Caki2 (cell line): ENCODE data around the gene GNAT1. TPM values are rescaled to one million over a fixed set of nuclear protein-coding genes. Genes with fewer than 3 reads are reported as not detected.
"Not testable (repeated sequence)": the region's sequence is repeated elsewhere in the genome, so short reads cannot be mapped to it uniquely, and the experiment has no call there.

Experiments used
- DNase-seq: peaks from one replicate; pipeline ENCODE4 v3.0.0-alpha.2; 2015; ENCODE audit warnings: low read depth
- in situ Hi-C: cut with HindIII; loops from 2 replicates; pipeline ENCODE4 v1.10.0; 2016; ENCODE audit warnings: low sequenced_read_pairs, low pct_unique_long_range_greater_than_20kb, mixed read lengths
- total RNA-seq: library from RNA; depleted of rRNA; stranded (reverse); fragments of >200 nt; shearing (Covaris generic); gene quantifications from 2 replicates; pipeline ENCODE4 v1.2.3, GENCODE V29; 2014; ENCODE audit warnings: low replicate concordance

GNAT1 gene
- total RNA-seq, 1 experiment from 2014 or later: not detected

GRCh38 chr3:50228184-50228763 lies 36.9 kb downstream of the GNAT1 start:
- DNase-seq, in situ Hi-C loops: not testable (repeated sequence)

DNA sequence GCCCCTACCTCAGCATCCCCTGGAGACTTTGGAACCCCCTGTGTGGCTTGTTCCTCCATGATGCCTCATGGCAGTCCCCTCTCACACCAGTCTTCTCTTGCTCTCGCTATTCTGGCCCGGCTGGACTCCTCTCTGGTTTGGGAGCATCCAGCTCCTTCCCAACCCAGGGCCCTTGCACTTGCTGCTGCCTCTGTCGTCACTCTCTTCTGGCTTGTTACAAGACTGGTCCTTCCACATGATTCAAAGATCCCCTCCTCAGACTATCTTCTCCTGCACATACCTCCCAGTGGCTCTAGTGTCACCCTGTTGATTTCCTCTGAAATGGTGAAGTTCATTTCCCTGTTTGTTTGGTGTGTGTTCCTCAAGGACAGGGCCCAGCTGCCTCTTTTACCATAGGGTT lies 38.1 kb downstream of the GNAT1 start:
- in situ Hi-C loops: no loop called here
- no peak for DNase-seq

DNA sequence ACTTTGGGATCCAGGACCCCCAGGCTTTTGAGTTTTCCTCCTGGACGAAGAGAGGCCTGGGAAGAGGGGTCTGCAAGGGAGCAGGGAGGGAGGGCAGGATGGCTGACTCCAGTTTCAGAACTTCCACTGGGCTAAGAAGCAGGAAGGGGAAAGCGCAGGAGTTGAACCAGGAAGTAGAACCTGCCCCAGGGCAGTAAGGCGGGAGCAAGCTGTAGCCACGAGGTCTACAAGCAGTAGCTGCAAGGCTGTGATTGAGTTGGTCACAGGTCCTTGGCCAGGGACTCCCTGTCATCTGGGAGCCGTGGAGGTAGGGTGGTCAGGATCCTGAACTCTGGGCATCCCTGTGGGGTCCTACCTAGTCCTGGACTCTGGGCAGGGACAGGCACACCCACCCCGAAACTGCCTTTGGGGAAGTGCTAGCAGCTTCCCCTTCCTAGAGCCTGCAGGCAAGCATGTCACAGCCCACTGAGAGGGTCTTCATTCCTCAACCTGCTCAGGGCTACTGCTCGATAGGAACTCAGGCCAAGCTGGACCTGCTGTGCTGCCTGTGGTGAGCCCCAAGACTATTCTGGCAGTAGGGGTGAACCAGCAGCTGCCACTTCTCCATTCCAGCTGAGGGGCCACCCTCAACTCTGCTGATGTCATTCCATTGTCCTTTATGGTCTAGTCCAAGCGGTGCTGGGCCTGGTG lies 38.8 kb downstream of the GNAT1 start:
- no peak for DNase-seq
- in situ Hi-C loops: no loop called here

GRCh38 chr3:50230794-50231125 lies 39.4 kb downstream of the GNAT1 start:
- DNase-seq: no peak
- in situ Hi-C loops: no loop called here

DNA sequence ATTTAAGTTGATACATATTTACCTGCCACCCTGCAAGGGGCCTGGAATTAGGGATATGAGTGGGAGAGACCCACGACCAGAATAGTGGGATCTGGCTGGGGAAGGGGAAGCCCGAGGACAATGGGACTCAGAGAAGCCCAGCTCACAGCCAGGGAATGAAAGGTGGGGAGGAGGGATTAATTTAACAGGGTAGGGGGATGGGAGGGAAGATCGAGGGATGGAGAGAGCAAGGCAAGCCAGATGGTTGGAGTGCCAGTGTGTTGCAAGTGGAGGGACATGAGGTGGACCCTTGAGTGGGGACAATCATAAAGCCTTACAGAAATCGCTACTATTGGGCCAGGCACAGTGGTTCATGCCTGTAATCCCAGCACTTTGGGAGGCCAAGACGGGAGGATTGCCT lies 40.2 kb downstream of the GNAT1 start:
- in situ Hi-C loops: no loop called here
- no peak for DNase-seq

GRCh38 chr3:50232303-50232702 lies 40.9 kb downstream of the GNAT1 start:
- in situ Hi-C loops: no loop called here
- DNase-seq: no peak

- in situ Hi-C loops: no loop called here
- no peak for DNase-seq
These were observed 41.8 kb downstream of the GNAT1 start for GRCh38 chr3:50233176-50233575.

GRCh38 chr3:50235716-50236483 lies 44.5 kb downstream of the GNAT1 start, which contains the start of gene GNAI2:
Gene GNAI2 (plus strand): TSS chr3:50236204. CDS start chr3:50236336, 132 bp downstream.
- in situ Hi-C loops: no loop called here

DNA sequence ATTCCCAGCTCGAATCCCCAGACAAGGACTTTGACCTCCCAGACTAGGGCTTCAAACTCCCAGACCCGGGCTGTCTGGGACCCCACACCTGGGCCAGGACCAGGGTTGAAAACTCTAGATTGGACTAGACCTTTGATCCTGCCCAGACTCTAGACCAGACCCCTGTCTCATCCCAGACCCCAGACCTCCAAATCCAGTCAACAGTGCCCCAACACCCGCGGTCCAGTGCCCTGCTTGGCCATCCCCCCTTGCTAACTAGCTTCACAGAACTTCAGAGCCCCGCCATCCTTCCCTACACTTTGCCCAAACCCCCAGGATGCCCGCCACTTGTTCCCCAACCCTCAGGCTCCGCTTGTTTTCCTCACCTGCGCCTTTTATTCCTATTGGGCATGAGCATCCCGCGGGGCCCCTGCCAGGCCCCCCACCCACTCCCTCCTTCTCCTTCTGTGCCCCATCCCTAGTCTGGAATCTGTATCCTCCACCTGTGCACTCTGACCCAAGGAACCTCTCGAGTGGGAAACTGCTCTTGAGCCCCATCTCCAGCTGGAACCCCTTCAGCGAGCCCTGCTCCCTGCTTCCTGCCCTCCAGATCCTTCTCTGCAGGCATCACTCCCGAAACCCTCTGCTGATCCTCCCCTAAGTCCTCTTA lies 45.2 kb downstream of the GNAT1 start:
- DNase-seq: no peak
- in situ Hi-C loops: no loop called here

More at GRCh38 chr3:50235716-50236483, 44.5 kb downstream of the GNAT1 start, which contains the start of gene GNAI2:
- DNase-seq: peak; percentile 98

GRCh38 chr3:50237133-50237651 lies 45.8 kb downstream of the GNAT1 start:
- DNase-seq: no peak

DNA sequence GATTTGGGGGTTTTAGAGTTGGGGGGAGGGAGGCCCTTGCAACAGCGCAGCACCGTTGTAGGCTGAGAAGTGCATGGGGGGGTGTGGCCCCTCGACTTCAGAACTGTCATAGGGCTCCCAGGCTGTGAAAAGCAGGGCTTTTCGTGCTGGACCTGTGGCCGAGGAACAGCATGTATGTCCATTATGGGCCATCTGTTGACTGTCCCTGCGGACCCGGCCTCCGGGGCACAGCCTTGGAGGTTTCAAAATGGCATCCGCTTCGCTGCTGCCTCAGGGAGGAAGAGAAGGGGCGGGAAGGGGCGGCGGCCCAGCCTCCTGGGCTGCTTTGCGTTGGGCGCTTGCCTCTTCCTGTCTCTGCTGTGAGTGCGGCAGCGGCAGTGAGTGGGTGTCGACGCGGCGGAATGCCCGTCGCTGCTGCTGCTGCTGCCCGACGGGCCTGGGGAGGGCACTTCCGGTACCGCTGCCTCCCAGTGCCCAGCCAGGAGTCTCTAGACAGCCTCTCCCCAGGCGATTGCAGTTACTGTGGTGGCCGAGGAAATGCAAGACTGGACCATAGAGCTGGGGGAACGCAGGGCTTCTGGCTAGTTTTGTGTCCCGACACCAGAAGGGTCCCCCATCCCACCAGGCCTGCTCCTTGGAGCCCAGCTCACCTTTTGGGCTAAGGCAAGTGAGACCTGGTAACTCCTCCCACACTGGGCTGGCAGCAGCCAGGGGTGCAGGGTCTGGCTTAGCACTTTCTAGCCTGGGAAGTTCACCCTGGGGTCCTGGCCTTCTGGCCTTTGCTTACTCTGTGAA lies 46.5 kb downstream of the GNAT1 start:
- in situ Hi-C loops: no loop called here
- DNase-seq: peak; percentile 81

More at GRCh38 chr3:50237133-50237651, 45.8 kb downstream of the GNAT1 start:
- in situ Hi-C loops: no loop called here

- in situ Hi-C loops: no loop called here
- DNase-seq: peak; percentile 56
These were observed 47.2 kb downstream of the GNAT1 start for GRCh38 chr3:50238549-50239026.

DNA sequence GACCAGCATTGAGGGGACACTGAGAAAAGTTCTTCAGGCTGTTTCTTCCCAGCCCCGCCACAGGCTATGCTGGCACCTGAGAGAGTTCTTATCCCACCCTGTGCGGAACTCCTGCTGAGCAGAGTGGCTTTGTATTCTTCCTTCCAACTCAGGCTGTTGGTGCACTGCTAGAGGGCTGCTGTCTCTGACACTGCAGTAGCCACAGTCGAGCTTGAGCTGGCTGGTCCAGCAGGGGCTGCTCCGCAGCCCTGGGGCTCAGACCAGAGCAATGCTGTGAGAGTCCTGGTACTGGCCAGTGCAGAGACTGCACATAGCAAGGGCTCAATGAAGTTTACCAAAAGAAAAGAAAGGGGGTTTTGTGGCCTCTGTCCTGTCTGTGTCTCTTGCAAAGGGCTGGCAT lies 48.2 kb downstream of the GNAT1 start:
- in situ Hi-C loops: no loop called here
- no peak for DNase-seq

GRCh38 chr3:50241163-50241562 lies 49.8 kb downstream of the GNAT1 start:
- in situ Hi-C loops: no loop called here
- no peak for DNase-seq

GRCh38 chr3:50241713-50242380 lies 50.4 kb downstream of the GNAT1 start:
- in situ Hi-C loops: no loop called here
- DNase-seq: no peak

- in situ Hi-C loops: no loop called here
- DNase-seq: no peak
These were observed 51.0 kb downstream of the GNAT1 start for GRCh38 chr3:50242381-50242770.

- in situ Hi-C loops: no loop called here
- DNase-seq: no peak
These were observed 51.6 kb downstream of the GNAT1 start for GRCh38 chr3:50242851-50243542.
